Choroid plexus epithelial cell (primary cell): ENCODE measurements around the gene DIP2C.

Experiments
- DNase-seq: peaks from one replicate; pipeline ENCODE4 v3.0.0-alpha.2; 2010; ENCODE audit warnings: low read depth
- H3K4me3 ChIP-seq: 2 replicates; pipeline ENCODE4 v1.5.1; 2011; ENCODE audit warnings: low read depth, mild to moderate bottlenecking, control low read depth, low read length, moderate library complexity
- TF ChIP-seq, protein P1 (sequence below): conservative IDR thresholded peaks from 2 replicates; pipeline ENCODE4 v1.5.1; 2011; ENCODE audit warnings: low read depth, mild to moderate bottlenecking, control low read depth, inconsistent platforms, low read length, moderate library complexity

Gene DIP2C

DNA sequence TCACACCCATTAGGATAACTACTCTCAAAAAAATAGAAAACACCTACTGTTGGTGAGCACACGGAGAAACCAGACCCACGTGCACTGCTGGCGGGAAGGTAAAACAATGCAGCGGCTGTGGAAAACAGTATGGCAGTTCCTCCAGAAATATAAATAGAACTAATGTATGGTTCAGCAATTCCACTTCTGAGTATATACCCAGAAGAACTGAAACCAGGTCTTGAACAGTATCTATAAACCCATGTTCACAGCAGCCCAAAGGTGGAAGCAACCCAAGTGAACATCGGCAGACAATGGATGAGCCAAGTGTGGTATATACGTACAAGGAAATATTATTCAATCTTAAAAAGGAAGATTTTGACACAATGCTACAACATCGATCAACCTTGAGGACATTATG is 389.5 kb downstream of the DIP2C start:
- no peak for DNase-seq
- H3K4me3 ChIP-seq: no peak overlapping the region
- TF ChIP-seq, protein P1, sequence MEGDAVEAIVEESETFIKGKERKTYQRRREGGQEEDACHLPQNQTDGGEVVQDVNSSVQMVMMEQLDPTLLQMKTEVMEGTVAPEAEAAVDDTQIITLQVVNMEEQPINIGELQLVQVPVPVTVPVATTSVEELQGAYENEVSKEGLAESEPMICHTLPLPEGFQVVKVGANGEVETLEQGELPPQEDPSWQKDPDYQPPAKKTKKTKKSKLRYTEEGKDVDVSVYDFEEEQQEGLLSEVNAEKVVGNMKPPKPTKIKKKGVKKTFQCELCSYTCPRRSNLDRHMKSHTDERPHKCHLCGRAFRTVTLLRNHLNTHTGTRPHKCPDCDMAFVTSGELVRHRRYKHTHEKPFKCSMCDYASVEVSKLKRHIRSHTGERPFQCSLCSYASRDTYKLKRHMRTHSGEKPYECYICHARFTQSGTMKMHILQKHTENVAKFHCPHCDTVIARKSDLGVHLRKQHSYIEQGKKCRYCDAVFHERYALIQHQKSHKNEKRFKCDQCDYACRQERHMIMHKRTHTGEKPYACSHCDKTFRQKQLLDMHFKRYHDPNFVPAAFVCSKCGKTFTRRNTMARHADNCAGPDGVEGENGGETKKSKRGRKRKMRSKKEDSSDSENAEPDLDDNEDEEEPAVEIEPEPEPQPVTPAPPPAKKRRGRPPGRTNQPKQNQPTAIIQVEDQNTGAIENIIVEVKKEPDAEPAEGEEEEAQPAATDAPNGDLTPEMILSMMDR: no peak

DNA sequence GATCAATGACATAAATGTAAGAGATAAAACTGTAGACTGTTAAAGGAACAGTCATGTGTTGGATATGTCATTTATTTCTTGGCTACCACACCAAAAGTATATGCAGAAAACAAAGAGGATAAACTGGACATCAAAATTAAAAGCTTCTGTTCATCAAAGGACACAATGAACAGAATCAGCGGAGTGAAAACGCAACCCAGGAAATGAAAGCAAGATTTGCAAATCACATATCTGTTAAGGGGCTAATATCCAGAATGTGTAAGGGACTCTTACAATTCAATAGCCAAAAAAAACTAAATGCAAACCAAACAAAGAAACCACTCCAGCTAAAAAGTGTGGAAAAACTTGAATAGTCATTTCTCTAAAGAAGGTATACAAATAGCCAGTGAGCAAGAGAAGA is 390.0 kb downstream of the DIP2C start:
- TF ChIP-seq, protein P1: no peak
- DNase-seq: no peak
- H3K4me3 ChIP-seq: no peak overlapping the region

DNA sequence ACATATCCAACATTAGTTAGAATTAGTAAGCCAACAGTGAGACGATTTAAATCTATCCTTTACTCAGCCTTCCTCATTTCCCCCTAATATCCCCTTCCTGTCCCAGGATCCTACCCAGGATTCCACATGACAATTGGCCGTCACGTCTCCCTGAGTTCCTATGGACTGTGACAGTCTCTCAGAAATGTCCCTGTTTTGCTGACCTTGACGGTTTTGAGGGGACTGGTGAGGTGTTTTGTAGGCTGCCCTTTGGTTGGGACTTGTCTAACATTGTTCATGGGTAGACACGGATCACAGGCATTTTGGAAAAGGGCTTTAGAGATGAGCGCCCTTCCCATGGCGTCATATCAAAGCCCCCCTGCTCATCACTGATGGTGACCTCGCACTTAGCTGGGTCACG is 391.4 kb downstream of the DIP2C start:
- TF ChIP-seq, protein P1: no peak
- DNase-seq: no peak
- no peak overlapping the region for H3K4me3 ChIP-seq

DNA sequence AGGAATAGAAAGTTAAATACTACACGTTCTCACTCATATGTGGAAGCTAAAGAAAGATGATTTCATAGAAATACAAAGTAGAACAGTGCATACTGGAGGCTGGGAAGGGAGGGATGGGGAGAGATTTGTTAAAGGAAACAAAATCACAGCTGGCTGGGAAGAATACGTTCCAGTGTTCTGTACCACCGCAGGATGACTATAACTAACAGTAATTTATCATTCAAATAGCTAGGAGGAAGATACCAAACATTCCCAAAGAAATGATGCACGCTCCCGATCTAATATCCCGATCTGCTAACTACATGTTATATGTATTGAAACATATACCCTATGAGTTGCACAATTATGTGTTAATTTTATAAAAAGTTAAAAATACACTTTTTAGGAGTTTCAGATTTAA is 391.9 kb downstream of the DIP2C start:
- TF ChIP-seq, protein P1: no peak
- no peak overlapping the region for H3K4me3 ChIP-seq
- DNase-seq: no peak

DNA sequence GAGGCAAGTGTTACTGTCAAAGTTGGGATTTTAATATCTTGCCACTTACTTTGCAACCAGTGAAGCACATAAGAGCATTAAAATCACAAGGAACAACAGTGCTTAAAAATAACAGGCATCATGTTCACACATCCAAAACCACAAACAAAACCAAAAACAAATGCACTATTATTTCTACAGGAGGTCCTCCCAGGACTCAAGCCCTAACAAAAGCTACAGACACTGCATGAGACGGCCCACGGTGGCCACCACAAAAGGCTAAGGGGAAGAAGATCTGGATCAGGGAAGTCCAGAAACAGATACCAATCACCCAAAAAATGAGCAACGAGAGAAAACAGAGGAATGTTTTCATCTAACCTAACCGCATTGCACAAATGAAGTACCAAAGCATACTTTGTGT is 395.8 kb downstream of the DIP2C start:
- peak; percentile 8 for DNase-seq
- TF ChIP-seq, protein P1: no peak
- no peak overlapping the region for H3K4me3 ChIP-seq

DNA sequence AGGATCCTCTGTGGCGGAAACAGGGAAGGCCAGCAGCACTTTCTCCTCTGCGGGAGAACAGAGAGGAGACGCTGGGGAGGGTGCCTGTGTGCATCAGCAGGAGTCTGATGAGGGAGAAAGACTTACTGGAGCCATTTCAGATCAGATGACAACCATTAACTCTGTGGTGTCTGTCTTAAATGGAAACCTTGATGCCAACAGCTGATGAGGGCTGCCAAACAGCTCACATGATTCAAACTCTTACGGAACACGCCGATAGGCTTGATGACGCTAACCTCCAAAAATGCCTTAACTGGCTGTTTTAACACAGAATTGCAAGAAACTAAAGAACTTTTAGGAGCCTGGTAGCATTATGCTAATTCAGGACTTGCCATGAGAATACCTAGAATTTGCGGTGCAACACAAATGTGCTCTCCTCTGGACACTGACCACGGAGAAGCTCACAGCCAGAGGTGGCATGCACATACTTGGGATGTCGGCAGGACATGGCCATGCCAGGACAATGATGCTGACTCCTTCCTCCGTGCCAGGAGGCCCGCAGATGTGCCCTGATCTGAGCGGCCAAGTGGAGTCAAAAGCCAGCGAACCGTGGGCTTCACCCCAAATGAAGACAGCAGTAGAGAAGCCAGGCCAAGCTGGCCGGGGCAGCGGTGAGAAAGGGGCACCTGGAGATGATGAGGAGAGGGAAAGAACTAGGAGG is 399.3 kb downstream of the DIP2C start:
- H3K4me3 ChIP-seq: no peak overlapping the region
- DNase-seq: no peak
- TF ChIP-seq, protein P1: no peak

DNA sequence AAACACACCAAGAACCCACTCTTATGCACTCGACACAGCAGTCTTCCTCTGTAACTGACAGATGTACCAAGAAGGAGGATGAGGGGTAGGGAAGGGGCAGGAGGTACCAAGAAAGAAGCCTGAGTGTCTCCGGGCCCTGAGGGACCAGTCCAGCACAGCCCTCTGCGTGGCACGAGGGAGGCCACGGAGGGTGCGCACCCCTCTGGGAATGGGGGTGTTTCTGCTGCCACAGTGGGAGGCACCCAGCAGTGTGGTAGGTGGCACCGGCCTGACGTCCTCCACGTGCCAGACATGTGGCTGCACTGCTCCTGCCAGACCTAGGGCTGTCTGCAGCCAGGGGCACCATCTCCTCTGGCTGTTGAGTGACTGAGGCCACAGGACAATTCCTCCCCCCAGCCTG is 399.9 kb downstream of the DIP2C start:
- TF ChIP-seq, protein P1: no peak
- no peak for DNase-seq
- no peak overlapping the region for H3K4me3 ChIP-seq
